CD4-positive, alpha-beta T cell (primary cell): ENCODE data around the gene SLC24A4. TPM values are rescaled to one million over a fixed set of nuclear protein-coding genes. Genes with fewer than 3 reads are reported as not detected.

ENCODE experiments used
- ATAC-seq: fragments of 200-7000 bp; cut with Tn5 transposase; one replicate; pipeline ENCODE4 v1.10.0; 2022; ENCODE audit warnings: mild to moderate bottlenecking; ENCODE audit not compliant: poor library complexity
- CTCF ChIA-PET: fragments of 350-600 bp; sonication (Branson Sonifier 250); formaldehyde crosslinking; loops from one replicate; lab custom pipeline; 2021; ENCODE audit warnings: antibody characterized with exemption, inconsistent platforms; lab: Charles Lee
- POLR2A ChIA-PET: fragments of 350-600 bp; sonication (Branson Sonifier 250); formaldehyde crosslinking; loops from one replicate; lab custom pipeline; 2021; ENCODE audit warnings: antibody characterized with exemption, inconsistent platforms; lab: Charles Lee
- DNase-seq, 14 experiments: peaks; one replicate each; pipeline ENCODE4 v3.0.0-alpha.2; 2013 to 2020; ENCODE audit warnings: mixed read lengths in 2 of 14
- H3K27ac ChIP-seq, 2 donors: one replicate each; pipeline versions ENCODE4 v1.5.1 to v1.7.0; 2013; ENCODE audit warnings: low read length in 2 of 2, low read depth in 1 of 2, mild to moderate bottlenecking in 1 of 2
- H3K27me3 ChIP-seq, 2 experiments: 1 replicate in 1 of 2; 2 replicates in 1 of 2; pipeline versions ENCODE4 v1.6.1 to v1.7.0; 2013; ENCODE audit warnings: low read length in 2 of 2, control low read depth in 1 of 2, mild to moderate bottlenecking in 1 of 2, moderate library complexity in 1 of 2; ENCODE audit not compliant: insufficient read depth in 2 of 2, control insufficient read depth in 1 of 2
- H3K36me3 ChIP-seq: one replicate; pipeline ENCODE4 v1.6.1; 2013; ENCODE audit warnings: low read length, control low read depth; ENCODE audit not compliant: insufficient read depth
- H3K4me1 ChIP-seq: one replicate; pipeline ENCODE4 v1.6.1; 2013; ENCODE audit warnings: low read length, control low read depth; ENCODE audit not compliant: insufficient read depth
- H3K4me3 ChIP-seq: one replicate; pipeline ENCODE4 v1.5.1; 2013; ENCODE audit warnings: mild to moderate bottlenecking, low read length, moderate library complexity
- H3K9me3 ChIP-seq, 2 experiments: 1 replicate in 1 of 2; 2 replicates in 1 of 2; pipeline versions ENCODE4 v1.6.1 to v1.7.0; 2013; ENCODE audit warnings: low read length in 2 of 2, mild to moderate bottlenecking in 2 of 2, control low read depth in 1 of 2, moderate library complexity in 1 of 2; ENCODE audit not compliant: control insufficient read depth in 1 of 2, insufficient read depth in 1 of 2
- H3K27ac Mint-ChIP-seq: one replicate; pipeline ENCODE4 v1.8.0; 2020; ENCODE audit warnings: mixed read lengths
- H3K27me3 Mint-ChIP-seq: one replicate; pipeline ENCODE4 v1.8.0; 2021; ENCODE audit warnings: mixed read lengths
- H3K36me3 Mint-ChIP-seq: one replicate; pipeline ENCODE4 v1.8.0; 2021; ENCODE audit warnings: low read depth, mixed read lengths
- H3K4me1 Mint-ChIP-seq: one replicate; pipeline ENCODE4 v1.8.0; 2021; ENCODE audit warnings: low read depth, mixed read lengths
- H3K4me3 Mint-ChIP-seq: one replicate; pipeline ENCODE4 v1.8.0; 2020; ENCODE audit warnings: mild to moderate bottlenecking, mixed read lengths
- H3K9me3 Mint-ChIP-seq: one replicate; pipeline ENCODE4 v1.8.0; 2020; ENCODE audit warnings: mixed read lengths
- CTCF ChIP-seq: fragments of 200-600 bp; IDR thresholded peaks from one replicate; pipeline ENCODE4 v1.8.0; 2022; ENCODE audit warnings: antibody characterized with exemption, mild to moderate bottlenecking
- intact Hi-C, 2 experiments: fragments of 100-400 bp; cut with DNase I in 1 of 2; cut with micrococcal nuclease in 1 of 2; formaldehyde crosslinking; loops; one replicate each; pipeline versions ENCODE4 v1.15.1 to v1.9.0; 2023 to 2025; cut with DNase I, micrococcal nuclease
- total RNA-seq, 174 experiments: library from RNA in 2 of 174; stranded (reverse) in 2 of 174; gene quantifications; one replicate each; pipeline ENCODE4 v1.2.3 and lab custom pipeline; 2021 to 2026

Gene SLC24A4
- total RNA-seq, 2 experiments from 2014 or later: 0.11 to 0.19 TPM

GRCh38 chr14:92497391-92497790 lies 174.4 kb downstream of the SLC24A4 start:
- DNase-seq: no peak
- Histone ChIP-seq H3K36me3 (no peaks in the 10 kb centered on the region), H3K9me3 (peaks cover 0 to 3% of the 10 kb centered on the region in 2 experiments), H3K4me1 (no peaks in the 10 kb centered on the region), H3K4me3 (no peak overlapping the region), H3K27me3 (no peaks in the 10 kb centered on the region), H3K27ac (no peak overlapping the region)
- intact Hi-C loops: no loop called here
- ChIA-PET CTCF (no interaction called here), POLR2A (no interaction called here)
- H3K4me3 Mint-ChIP-seq: no peak overlapping the region
- H3K27ac Mint-ChIP-seq: no peak overlapping the region
- no peak for ATAC-seq
- TF ChIP-seq CTCF: no peak
- no peaks in the 10 kb centered on the region for H3K27me3 Mint-ChIP-seq
- no peaks in the 10 kb centered on the region for H3K36me3 Mint-ChIP-seq
- H3K4me1 Mint-ChIP-seq: no peaks in the 10 kb centered on the region
- H3K9me3 Mint-ChIP-seq: no peaks in the 10 kb centered on the region

GRCh38 chr14:92499234-92499633 lies 176.3 kb downstream of the SLC24A4 start:
- no peak for ATAC-seq
- Mint-ChIP-seq H3K27ac (no peak overlapping the region), H3K4me1 (no peaks in the 10 kb centered on the region), H3K9me3 (no peaks in the 10 kb centered on the region), H3K27me3 (no peaks in the 10 kb centered on the region), H3K36me3 (no peaks in the 10 kb centered on the region), H3K4me3 (no peak overlapping the region)
- no peak for TF ChIP-seq CTCF
- POLR2A ChIA-PET: no interaction called here
- H3K4me1 ChIP-seq: no peaks in the 10 kb centered on the region
- CTCF ChIA-PET: no interaction called here
- no peak overlapping the region for H3K27ac ChIP-seq
- peaks cover 0 to 3% of the 10 kb centered on the region in 2 experiments for H3K9me3 ChIP-seq
- intact Hi-C loops: no loop called here
- H3K36me3 ChIP-seq: no peaks in the 10 kb centered on the region
- no peak overlapping the region for H3K4me3 ChIP-seq
- DNase-seq: no peak
- H3K27me3 ChIP-seq: no peaks in the 10 kb centered on the region

- no peaks in the 10 kb centered on the region for H3K36me3 ChIP-seq
- intact Hi-C loops: no loop called here
- no peak for DNase-seq
- no peak for TF ChIP-seq CTCF
- H3K9me3 ChIP-seq: peaks cover 0 to 3% of the 10 kb centered on the region in 2 experiments
- no peak for ATAC-seq
- Mint-ChIP-seq H3K4me1 (peaks cover 7% of the 10 kb centered on the region), H3K36me3 (no peaks in the 10 kb centered on the region), H3K27me3 (no peaks in the 10 kb centered on the region), H3K27ac (no peak overlapping the region), H3K4me3 (no peak overlapping the region), H3K9me3 (no peaks in the 10 kb centered on the region)
- ChIA-PET POLR2A (no interaction called here), CTCF (no interaction called here)
- no peaks in the 10 kb centered on the region for H3K27me3 ChIP-seq
- no peaks in the 10 kb centered on the region for H3K4me1 ChIP-seq
- no peak overlapping the region for H3K4me3 ChIP-seq
- no peak overlapping the region for H3K27ac ChIP-seq
Observed at GRCh38 chr14:92500491-92500941, 177.6 kb downstream of the SLC24A4 start.
